GM19455 (cell line): ENCODE results near the gene SLC9A7.

ENCODE experiments used
- ATAC-seq: cut with Tn5 transposase; IDR thresholded peaks from one replicate; pipeline ENCODE4 v1.9.1; 2021; ENCODE audit not compliant: unreplicated experiment

SLC9A7 gene

GRCh38 chrX:46575586-46575985 lies 183.3 kb downstream of the SLC9A7 start:
- no peak for ATAC-seq

GRCh38 chrX:46574774-46575381 lies 184.0 kb downstream of the SLC9A7 start:
- ATAC-seq, result no peak

- ATAC-seq, result peak; percentile 37
Observed at GRCh38 chrX:46573892-46574773, 184.8 kb downstream of the SLC9A7 start.

- ATAC-seq, result peak; percentile 53
Observed at GRCh38 chrX:46573331-46573891, 185.5 kb downstream of the SLC9A7 start, which contains the start of gene CHST7. CHST7 (plus strand) TSS chrX:46573765; CDS start chrX:46573932, 167 bp downstream.

GRCh38 chrX:46572340-46572936 lies 186.5 kb downstream of the SLC9A7 start:
- no peak for ATAC-seq

- ATAC-seq, result no peak
Observed at GRCh38 chrX:46571423-46572339, 187.2 kb downstream of the SLC9A7 start.

GRCh38 chrX:46569621-46570020 lies 189.3 kb downstream of the SLC9A7 start:
- ATAC-seq, result no peak

- ATAC-seq, result no peak
Observed at GRCh38 chrX:46567388-46567787, 191.5 kb downstream of the SLC9A7 start.

GRCh38 chrX:46561824-46562657 lies 196.9 kb downstream of the SLC9A7 start:
- peak; percentile 97 for ATAC-seq

- ATAC-seq, result no peak
Observed at GRCh38 chrX:46559062-46559461, 199.9 kb downstream of the SLC9A7 start.

- no peak for ATAC-seq
Observed at GRCh38 chrX:46554942-46555341, 204.0 kb downstream of the SLC9A7 start.

- ATAC-seq, result no peak
Observed at GRCh38 chrX:46553935-46554334, 205.0 kb downstream of the SLC9A7 start.

GRCh38 chrX:46551494-46552128 lies 207.3 kb downstream of the SLC9A7 start:
- ATAC-seq, result no peak

GRCh38 chrX:46549914-46550313 lies 209.0 kb downstream of the SLC9A7 start:
- ATAC-seq, result no peak
